GM12878 (cell line): ENCODE measurements around the gene MIPOL1. TPM values are rescaled to one million over a fixed set of nuclear protein-coding genes. Genes with fewer than 3 reads are reported as not detected.

ENCODE experiments used
- ATAC-seq: fragments of 200-7000 bp; cut with Tn5 transposase; 3 replicates; pipeline ENCODE4 v1.9.1; 2020; ENCODE audit warnings: mild to moderate bottlenecking, moderate library complexity
- BruUV-seq: library from RNA; stranded (reverse); fragments of 400-500 nt; replicated peaks from 2 replicates; lab custom pipeline; 2021; lab: Mats Ljungman, UMichigan
- CTCF ChIA-PET: fragments of 300-600 bp; sonication (Branson Sonifier 250); formaldehyde crosslinking; extraction: SDS; loops from one replicate; lab custom pipeline; 2021; ENCODE audit warnings: inconsistent platforms; lab: Yijun Ruan, JAX
- POLR2A ChIA-PET: fragments of 350-600 bp; formaldehyde crosslinking; extraction: SDS; loops from one replicate; lab custom pipeline; 2021; ENCODE audit warnings: inconsistent platforms; lab: Charles Lee
- RAD21 ChIA-PET: fragments of 300-600 bp; sonication (Branson Sonifier 250); formaldehyde crosslinking; loops from one replicate; lab custom pipeline; 2023; ENCODE audit warnings: antibody characterized with exemption; ENCODE audit not compliant: unreplicated experiment; lab: Charles Lee
- SMC1A ChIA-PET: fragments of 300-600 bp; sonication (Branson Sonifier 250); formaldehyde crosslinking; loops from one replicate; lab custom pipeline; 2023; ENCODE audit not compliant: unreplicated experiment, uncharacterized antibody; lab: Charles Lee
- DNase-seq: peaks from one replicate; pipeline ENCODE4 v3.0.0-alpha.2; 2011; ENCODE audit warnings: low read depth, low spot score
- FAIRE-seq: peaks from 3 replicates; lab custom pipeline; 2011; peaks lifted over from hg19 to GRCh38; lab: Jason Lieb, UNC
- H2AFZ ChIP-seq: 2 replicates; pipeline ENCODE4 v1.6.0; 2011; ENCODE audit warnings: low read depth, low read length, control low read depth; ENCODE audit not compliant: control insufficient read depth
- H3K27ac ChIP-seq: 2 replicates; pipeline ENCODE4 v1.5.1; 2011; ENCODE audit warnings: control low read depth; ENCODE audit not compliant: control insufficient read depth, insufficient read depth
- H3K27me3 ChIP-seq, 2 experiments: replicated peaks in 1 of 2; 2 replicates each; pipeline versions ENCODE4 v1.6.0 to v1.6.1; 2011; ENCODE audit warnings: low read length in 1 of 2; ENCODE audit not compliant: control insufficient read depth in 2 of 2, insufficient read depth in 2 of 2
- H3K36me3 ChIP-seq, 2 experiments: 2 replicates each; pipeline ENCODE4 v1.5.1; 2011; ENCODE audit warnings: low read length in 1 of 2; ENCODE audit not compliant: control insufficient read depth in 2 of 2, insufficient read depth in 2 of 2
- H3K4me1 ChIP-seq: 2 replicates; pipeline ENCODE4 v1.6.1; 2011; ENCODE audit warnings: mild to moderate bottlenecking, low read length, moderate library complexity, mixed read lengths; ENCODE audit not compliant: control insufficient read depth, insufficient read depth
- H3K4me2 ChIP-seq: 2 replicates; pipeline ENCODE4 v1.6.0; 2011; ENCODE audit warnings: control low read depth; ENCODE audit not compliant: control insufficient read depth, insufficient read depth
- H3K4me3 ChIP-seq: fragments of 200-600 bp; sonication (generic); 2 replicates; pipeline ENCODE4 v1.5.1; 2016
- H3K79me2 ChIP-seq: 2 replicates; pipeline ENCODE4 v1.6.0; 2011; ENCODE audit warnings: low read length; ENCODE audit not compliant: control insufficient read depth, insufficient read depth
- H3K9ac ChIP-seq: 2 replicates; pipeline ENCODE4 v1.8.0; 2011; ENCODE audit warnings: low read length, control low read depth, mixed read lengths; ENCODE audit not compliant: control insufficient read depth, insufficient read depth
- H3K9me3 ChIP-seq: replicated peaks from 3 replicates; pipeline ENCODE4 v1.5.1; 2011; ENCODE audit warnings: mild to moderate bottlenecking, low read length; ENCODE audit not compliant: control insufficient read depth, insufficient read depth
- H4K20me1 ChIP-seq: 2 replicates; pipeline ENCODE4 v1.6.0; 2011; ENCODE audit not compliant: control insufficient read depth, insufficient read depth
- ASH2L ChIP-seq: fragments of 300-600, 200-600 bp; sonication (generic); IDR thresholded peaks from 2 replicates; pipeline ENCODE4 v1.6.1; 2017; ENCODE audit warnings: low read depth, mild to moderate bottlenecking, borderline replicate concordance
- BCL3 ChIP-seq: IDR thresholded peaks from 2 replicates; pipeline ENCODE4 v1.6.1; 2011; ENCODE audit warnings: borderline replicate concordance, low read depth, mild to moderate bottlenecking, moderate library complexity, low read length; ENCODE audit not compliant: insufficient read depth, poor library complexity, severe bottlenecking
- ELK1 ChIP-seq: IDR thresholded peaks from 2 replicates; pipeline ENCODE4 v1.6.1; 2012; ENCODE audit warnings: low read depth, low read length, improper control_type of control experiment
- RELA ChIP-seq: fragments of 450-650 bp; IDR thresholded peaks from 2 replicates; pipeline ENCODE4 v1.8.0; 2014; ENCODE audit warnings: borderline replicate concordance; ENCODE audit not compliant: partially characterized antibody
- STAT1 ChIP-seq: fragments of 450-650 bp; conservative IDR thresholded peaks from 2 replicates; pipeline ENCODE4 v1.6.1; 2014; ENCODE audit warnings: antibody characterized with exemption, mild to moderate bottlenecking
- ZBED1 ChIP-seq: IDR thresholded peaks from 2 replicates; pipeline ENCODE4 v1.6.1; 2016; ENCODE audit warnings: borderline replicate concordance
- WGBS: methylation state at CpG from one replicate; pipeline ENCODE4 v1.1.6; 2016; ENCODE audit warnings: low lambda C conversion rate; ENCODE audit not compliant: insufficient replicate concordance, insufficient coverage; ENCODE audit errors: missing lambda C conversion rate; 5-methylcytosine and 5-hydroxymethylcytosine counted together
- in situ Hi-C: fragments of 300-500 bp; cut with MboI; formaldehyde crosslinking; loops from 9 replicates; pipeline ENCODE4 v1.14.3; 2018; ENCODE audit warnings: mixed read lengths
- intact Hi-C: fragments of 100-400 bp; cut with micrococcal nuclease; formaldehyde crosslinking; loops from one replicate; pipeline ENCODE4 v1.14.2; 2022; ENCODE audit not compliant: unreplicated experiment
- polyA plus RNA-seq, 11 experiments: library from polyadenylated mRNA; depleted of rRNA in 4 of 11; unstranded in 6 of 11; stranded (reverse) in 5 of 11; fragments of >200 nt; fragmentation: Nextera tagmentation in 4 of 11; fragmentation: Illumina TruSeq in 1 of 11; extraction: Ambion mirVana in 4 of 11; extraction: Trizol in 1 of 11; gene quantifications; 1 replicate in 1 of 11; 2 replicates in 10 of 11; pipeline versions ENCODE4 v1.2.1 to v1.2.3, GENCODE V29; 2011 to 2016; ENCODE audit warnings: inconsistent platforms in 2 of 11, missing spikeins in 2 of 11, low read depth in 1 of 11
- total RNA-seq, 4 experiments: library from RNA; depleted of rRNA in 3 of 4; stranded (reverse); fragments of >200 nt in 3 of 4; fragmentation: Illumina TruSeq in 1 of 4; extraction: Trizol in 1 of 4; gene quantifications; 2 replicates each; pipeline versions ENCODE4 v1.2.1 to v1.2.3, GENCODE V29; 2013 to 2021

MIPOL1 gene
- total and polyA plus RNA-seq, 10 of the 15 experiments (the other 5 are each of a cell fraction or from before 2014, with no cell fraction given): 0.06 TPM; not detected in 9

- no peak overlapping the region for H3K27ac ChIP-seq
- ATAC-seq (no peak), DNase-seq (no peak), FAIRE-seq (no peak)
- TF ChIP-seq RELA: no peak
- TF ChIP-seq ASH2L: no peak
- TF ChIP-seq BCL3: no peak
- no peak for TF ChIP-seq STAT1
- TF ChIP-seq ELK1: no peak
- TF ChIP-seq ZBED1: no peak
- 59% methylated on average over 4 of the region's 5 CpGs for WGBS
- no peaks in the 10 kb centered on the region for H3K4me1 ChIP-seq
- RAD21 ChIA-PET: no interaction called here
- no peak overlapping the region for H3K4me3 ChIP-seq
- in situ Hi-C loops (no loop called here), intact Hi-C loops (no loop called here)
- SMC1A ChIA-PET: no interaction called here
- no peak overlapping the region for H3K4me2 ChIP-seq
- H3K9ac ChIP-seq: no peak overlapping the region
- CTCF ChIA-PET: no interaction called here
- H3K36me3 ChIP-seq: no peaks in the 10 kb centered on the region
- BruUV-seq: no TSS peak
- POLR2A ChIA-PET: no interaction called here
- no peak overlapping the region for H2AFZ ChIP-seq
- H3K9me3 ChIP-seq: no peaks in the 10 kb centered on the region
- no peaks in the 10 kb centered on the region for H4K20me1 ChIP-seq
- H3K79me2 ChIP-seq: no peaks in the 10 kb centered on the region
- no peaks in the 10 kb centered on the region for H3K27me3 ChIP-seq
These were observed 87.5 kb downstream of the MIPOL1 start for GRCh38 chr14:37285220-37285619.
